Spleen (tissue), 11 donors: ENCODE results near the gene SEMA3A. TPM values are rescaled to one million over a fixed set of nuclear protein-coding genes. Genes with fewer than 3 reads are reported as not detected.

ENCODE experiments used
- DNase-seq: peaks from one replicate; pipeline ENCODE4 v3.0.0-alpha.2; 2020
- H3K27ac ChIP-seq, 8 donors: fragments of 200-600 bp; sonication (generic) in 7 of 8; 1 replicate in 4 of 8; 2 replicates in 4 of 8; pipeline versions ENCODE4 v1.5.0 to v1.8.0; 2016 to 2021; ENCODE audit warnings: inconsistent platforms in 4 of 8, mild to moderate bottlenecking in 4 of 8, moderate library complexity in 1 of 8
- H3K27me3 ChIP-seq, 7 donors: fragments of 200-600 bp; sonication (generic) in 6 of 7; replicated peaks in 1 of 7; 1 replicate in 4 of 7; 2 replicates in 3 of 7; pipeline versions ENCODE4 v1.5.0 to v1.8.0; 2016 to 2021; ENCODE audit warnings: inconsistent platforms in 3 of 7, mild to moderate bottlenecking in 1 of 7
- H3K36me3 ChIP-seq, 6 donors: fragments of 200-600 bp; sonication (generic) in 5 of 6; 1 replicate in 4 of 6; 2 replicates in 2 of 6; pipeline versions ENCODE4 v1.5.0 to v1.8.0; 2016 to 2021; ENCODE audit warnings: inconsistent platforms in 2 of 6
- H3K4me1 ChIP-seq, 6 donors: fragments of 200-600 bp; sonication (generic) in 5 of 6; 1 replicate in 3 of 6; 2 replicates in 3 of 6; pipeline versions ENCODE4 v1.5.0 to v1.8.0; 2016 to 2021; ENCODE audit warnings: inconsistent platforms in 3 of 6
- H3K4me3 ChIP-seq, 8 donors: fragments of 200-600 bp; sonication (generic) in 7 of 8; 1 replicate in 4 of 8; 2 replicates in 4 of 8; pipeline versions ENCODE4 v1.5.0 to v1.8.0; 2016 to 2021; ENCODE audit warnings: inconsistent platforms in 4 of 8, mild to moderate bottlenecking in 4 of 8, moderate library complexity in 2 of 8
- H3K9me3 ChIP-seq, 8 donors: fragments of 200-600 bp; sonication (generic) in 7 of 8; 1 replicate in 4 of 8; 2 replicates in 4 of 8; pipeline versions ENCODE4 v1.5.0 to v1.8.0; 2016 to 2021; ENCODE audit warnings: inconsistent platforms in 4 of 8
- POLR2A ChIP-seq, 3 donors: fragments of 450-650 bp; IDR thresholded peaks; one replicate each; pipeline ENCODE4 v1.5.1; 2017; ENCODE audit warnings: antibody characterized with exemption in 3 of 3, mild to moderate bottlenecking in 1 of 3
- POLR2AphosphoS5 ChIP-seq, 3 donors: sonication (generic); formaldehyde crosslinking; IDR thresholded peaks; one replicate each; pipeline ENCODE4 v1.5.1; 2017; ENCODE audit warnings: antibody characterized with exemption in 3 of 3
- WGBS, 5 donors: extraction: QIAGEN DNeasy Blood & Tissue Kit in 3 of 5; methylation state at CpG; one replicate each; pipeline versions ENCODE4 v1.1.5 to v1.1.7; 2013 to 2018; 5-methylcytosine and 5-hydroxymethylcytosine counted together
- intact Hi-C: fragments of 100-400 bp; cut with DNase I; formaldehyde crosslinking; loops from one replicate; pipeline ENCODE4 v1.15.0; 2023; ENCODE audit warnings: low total_unique reads
- polyA plus RNA-seq, 3 donors: library from polyadenylated mRNA; stranded (reverse); fragments of 200-250 nt; gene quantifications; one replicate each; pipeline ENCODE4 v1.2.1, GENCODE V29; 2013
- total RNA-seq, 7 donors: library from RNA; depleted of rRNA in 3 of 7; stranded (reverse); fragments of >200 nt in 3 of 7; fragmentation: NEBNext Ultra II Directional in 4 of 7; extraction: Animal tissue kit (Norgen Biotek cat#: 25700) in 4 of 7; gene quantifications; one replicate each; pipeline versions ENCODE4 v1.1.0 to v1.2.1, GENCODE V29; 2016 to 2021
- TF ChIP-seq, protein P1 (sequence below), 11 experiments: fragments of 200-600 bp in 7 of 11; fragments of 450-650 bp in 4 of 11; sonication (generic) in 4 of 11; IDR thresholded peaks in 8 of 11; conservative IDR thresholded peaks in 3 of 11; 1 replicate in 7 of 11; 2 replicates in 4 of 11; pipeline versions ENCODE4 v1.4.0 to v1.8.0; 2016 to 2021; ENCODE audit warnings: antibody characterized with exemption in 11 of 11, inconsistent platforms in 4 of 11, mild to moderate bottlenecking in 1 of 11
- donor health status: healthy with polysubstance abuse.
- donor health status: DM: no; HTN: no; CAD: no; lungs with moderate emphysema.
- donor health status: DM: no; HTN: no; CAD: no.
- donor health status: Bipolar disorder and iron deficiency.
- donor health status: healthy.
- donor health status: DM: no; HTN: no; CAD: no.
- donor health status: DM: yes; HTN: yes; CAD: no.

Gene SEMA3A
- total and polyA plus RNA-seq, 10 donors, result 1.1 to 48.5 (median 15.3) TPM

DNA sequence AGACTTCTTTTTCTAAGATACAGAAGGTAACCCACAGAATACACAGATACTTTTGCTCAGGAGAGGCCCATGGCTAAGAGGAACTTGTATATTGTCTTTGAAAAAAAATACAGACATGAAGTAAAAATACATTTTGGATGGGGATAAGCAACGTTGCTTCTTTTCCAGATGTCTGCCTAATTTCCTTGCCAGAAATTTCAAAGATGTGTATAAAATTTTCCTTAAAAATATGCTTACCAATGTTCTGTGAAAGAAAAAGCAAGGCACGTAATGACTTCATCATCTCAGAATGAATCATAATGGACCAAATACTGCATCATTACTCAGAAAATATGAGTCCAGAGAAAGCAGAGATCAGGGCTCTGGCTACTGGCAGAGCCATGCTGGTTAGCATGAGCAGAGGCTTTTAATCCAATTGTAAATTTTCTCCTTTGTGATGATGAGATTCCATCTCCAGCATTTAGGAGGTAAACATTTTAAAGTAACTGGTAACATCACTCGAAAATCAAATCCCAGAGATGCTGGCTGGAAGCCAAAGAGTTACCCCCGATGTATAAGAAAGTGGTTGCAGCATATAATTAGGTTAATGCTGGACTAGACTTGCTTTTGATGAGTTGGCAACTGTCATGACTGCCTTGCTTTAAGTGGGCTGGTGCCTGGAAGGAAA lies 272.5 kb downstream of the SEMA3A start:
- H3K4me3 ChIP-seq, result no peak overlapping the region
- intact Hi-C loops, result no loop called here
- no peak overlapping the region for H3K27ac ChIP-seq
- no peaks in the 10 kb centered on the region for H3K9me3 ChIP-seq
- DNase-seq, result no peak
- WGBS, 5 donors, result 55 to 71% (median 62%) methylated on average over 4 of the region's 4 CpGs
- no peaks in the 10 kb centered on the region for H3K4me1 ChIP-seq
- no peaks in the 10 kb centered on the region for H3K36me3 ChIP-seq
- H3K27me3 ChIP-seq, result no peaks in the 10 kb centered on the region
- TF ChIP-seq POLR2AphosphoS5 (IDR thresholded peaks at IDR 0.05), result no peak
- TF ChIP-seq POLR2A (IDR thresholded peaks at IDR 0.05), result no peak
- TF ChIP-seq, protein P1, sequence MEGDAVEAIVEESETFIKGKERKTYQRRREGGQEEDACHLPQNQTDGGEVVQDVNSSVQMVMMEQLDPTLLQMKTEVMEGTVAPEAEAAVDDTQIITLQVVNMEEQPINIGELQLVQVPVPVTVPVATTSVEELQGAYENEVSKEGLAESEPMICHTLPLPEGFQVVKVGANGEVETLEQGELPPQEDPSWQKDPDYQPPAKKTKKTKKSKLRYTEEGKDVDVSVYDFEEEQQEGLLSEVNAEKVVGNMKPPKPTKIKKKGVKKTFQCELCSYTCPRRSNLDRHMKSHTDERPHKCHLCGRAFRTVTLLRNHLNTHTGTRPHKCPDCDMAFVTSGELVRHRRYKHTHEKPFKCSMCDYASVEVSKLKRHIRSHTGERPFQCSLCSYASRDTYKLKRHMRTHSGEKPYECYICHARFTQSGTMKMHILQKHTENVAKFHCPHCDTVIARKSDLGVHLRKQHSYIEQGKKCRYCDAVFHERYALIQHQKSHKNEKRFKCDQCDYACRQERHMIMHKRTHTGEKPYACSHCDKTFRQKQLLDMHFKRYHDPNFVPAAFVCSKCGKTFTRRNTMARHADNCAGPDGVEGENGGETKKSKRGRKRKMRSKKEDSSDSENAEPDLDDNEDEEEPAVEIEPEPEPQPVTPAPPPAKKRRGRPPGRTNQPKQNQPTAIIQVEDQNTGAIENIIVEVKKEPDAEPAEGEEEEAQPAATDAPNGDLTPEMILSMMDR (IDR thresholded peaks at IDR 0.05 in 8 of 11, conservative IDR thresholded peaks at IDR 0.05 in 3 of 11), result no peak

DNA sequence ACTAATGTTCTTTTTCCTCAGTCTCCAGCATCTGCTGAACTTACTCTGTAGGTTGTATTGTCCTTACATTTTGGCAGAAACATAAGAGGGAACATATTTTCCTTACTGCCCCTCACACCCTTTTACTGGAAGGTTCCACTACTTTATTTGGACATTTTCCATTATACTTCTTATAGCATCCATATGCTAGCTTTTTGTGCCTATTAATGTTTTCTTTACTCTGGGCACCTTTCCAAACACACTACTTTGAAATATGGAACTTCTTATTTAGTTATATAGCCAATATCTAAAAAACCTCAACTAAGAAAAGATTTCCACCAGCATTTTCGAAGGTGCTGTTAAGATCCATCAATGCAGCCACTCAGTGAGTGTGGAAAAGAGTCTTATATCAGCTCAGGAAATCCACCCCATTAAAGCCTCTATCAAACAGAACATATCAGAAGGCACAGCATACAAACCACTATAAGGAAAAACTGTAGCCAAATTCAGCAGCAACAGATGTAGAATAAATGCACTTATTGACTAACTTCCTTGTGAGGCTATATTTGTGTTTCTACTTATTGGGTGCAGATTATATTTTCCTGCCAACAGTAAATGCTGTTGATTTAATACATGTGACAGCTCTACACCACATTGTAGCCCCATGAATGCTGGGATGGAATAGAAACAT lies 273.2 kb downstream of the SEMA3A start:
- Histone ChIP-seq H3K9me3 (no peaks in the 10 kb centered on the region), H3K4me3 (no peak overlapping the region), H3K36me3 (no peaks in the 10 kb centered on the region), H3K4me1 (no peaks in the 10 kb centered on the region), H3K27me3 (no peaks in the 10 kb centered on the region), H3K27ac (no peak overlapping the region)
- no peak for DNase-seq
- TF ChIP-seq POLR2AphosphoS5 (IDR thresholded peaks at IDR 0.05) (no peak), POLR2A (IDR thresholded peaks at IDR 0.05) (no peak)
- TF ChIP-seq, protein P1 (IDR thresholded peaks at IDR 0.05 in 8 of 11, conservative IDR thresholded peaks at IDR 0.05 in 3 of 11), result no peak
- WGBS, 5 donors, result 47 to 70% (median 61%) methylated on average over 1 of the region's 1 CpG
- intact Hi-C loops, result no loop called here

DNA sequence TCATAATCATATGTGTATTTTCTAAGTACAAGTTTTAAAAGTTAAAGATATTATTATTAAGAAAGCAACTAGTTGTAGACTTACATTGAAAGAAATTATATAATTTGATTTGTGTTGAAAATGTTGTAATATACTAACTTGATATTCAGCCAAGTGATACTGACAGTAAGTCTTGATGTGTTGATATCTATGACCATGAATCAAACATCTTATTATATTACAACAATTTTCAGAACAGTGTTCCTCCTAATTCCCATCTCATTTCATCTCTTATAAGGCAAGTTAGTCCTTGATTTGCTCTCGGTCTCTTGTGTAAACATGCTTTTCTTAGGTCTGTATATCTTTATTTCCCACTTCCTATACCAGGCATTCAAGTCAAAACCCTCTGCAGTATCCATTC lies 276.4 kb downstream of the SEMA3A start:
- Histone ChIP-seq H3K4me1 (no peaks in the 10 kb centered on the region), H3K36me3 (no peaks in the 10 kb centered on the region), H3K27me3 (no peaks in the 10 kb centered on the region), H3K9me3 (peaks cover 0 to 7% (median 0%) of the 10 kb centered on the region in 8 donors), H3K27ac (no peak overlapping the region), H3K4me3 (no peak overlapping the region)
- TF ChIP-seq POLR2A (IDR thresholded peaks at IDR 0.05) (no peak), POLR2AphosphoS5 (IDR thresholded peaks at IDR 0.05) (no peak)
- TF ChIP-seq, protein P1 (IDR thresholded peaks at IDR 0.05 in 8 of 11, conservative IDR thresholded peaks at IDR 0.05 in 3 of 11), result no peak
- intact Hi-C loops, result no loop called here
- no peak for DNase-seq
- WGBS, 5 donors, result 57 to 78% (median 66%) methylated on average over 1 of the region's 1 CpG

DNA sequence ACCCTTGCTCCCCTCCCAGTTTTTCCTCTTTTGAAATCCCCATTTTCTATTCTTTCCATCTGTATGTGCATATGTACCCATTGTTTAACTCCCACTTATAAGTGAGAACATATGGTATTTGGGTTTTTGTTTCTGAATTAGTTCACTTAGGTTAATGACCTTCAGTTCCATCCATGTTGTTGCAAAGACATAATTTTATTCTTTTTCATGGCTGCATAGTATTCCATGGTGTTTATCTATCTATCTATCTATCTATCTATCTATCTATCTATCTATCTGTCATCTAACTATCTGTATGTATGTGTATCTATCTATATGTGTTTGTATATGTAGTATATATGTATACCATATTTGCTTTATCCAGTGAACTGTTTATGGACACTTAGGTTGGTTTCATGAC lies 281.4 kb downstream of the SEMA3A start:
- no peaks in the 10 kb centered on the region for H3K4me1 ChIP-seq
- no peak for DNase-seq
- intact Hi-C loops, result no loop called here

More for the DNA sequence above, 281.4 kb downstream of the SEMA3A start:
- no peaks in the 10 kb centered on the region for H3K36me3 ChIP-seq
- H3K27me3 ChIP-seq, result no peaks in the 10 kb centered on the region
- no peak overlapping the region for H3K27ac ChIP-seq
- TF ChIP-seq POLR2AphosphoS5 (IDR thresholded peaks at IDR 0.05), result no peak
- TF ChIP-seq, protein P1 (IDR thresholded peaks at IDR 0.05 in 8 of 11, conservative IDR thresholded peaks at IDR 0.05 in 3 of 11), result no peak
- no peak for TF ChIP-seq POLR2A (IDR thresholded peaks at IDR 0.05)
- H3K9me3 ChIP-seq, result peaks cover 0 to 15% (median 0%) of the 10 kb centered on the region in 8 donors
- H3K4me3 ChIP-seq, result no peak overlapping the region
